ENCODE data around the gene RAP1A.

GRCh38 chr1:111622166-111622565, 2.6 kb downstream of the RAP1A start:
- TF ChIP-seq CTCF (IDR thresholded peaks at IDR 0.05): no peak
- TF ChIP-seq POLR2A (IDR thresholded peaks at IDR 0.05): no peak

All from testis (tissue), 2 donors.